Esophagus squamous epithelium (tissue), 5 donors: ENCODE data around the gene NMT1. TPM values are rescaled to one million over a fixed set of nuclear protein-coding genes. Genes with fewer than 3 reads are reported as not detected.

Experiments used
- DNase-seq: peaks from one replicate; lab custom pipeline; 2025; lab: John Stamatoyannopoulos, UW
- H3K27ac ChIP-seq, 4 donors: fragments of 200-600 bp; sonication (generic); one replicate each; pipeline ENCODE4 v1.5.1; 2016 to 2019; ENCODE audit warnings: mild to moderate bottlenecking in 1 of 4
- H3K27me3 ChIP-seq, 4 donors: fragments of 200-600 bp; sonication (generic); 1 replicate in 3 of 4; 2 replicates in 1 of 4; pipeline versions ENCODE4 v1.5.1 to v1.6.0; 2017 to 2021; ENCODE audit warnings: antibody characterized with exemption in 1 of 4
- H3K36me3 ChIP-seq, 3 donors: fragments of 200-600 bp; sonication (generic); one replicate each; pipeline ENCODE4 v1.5.1; 2016 to 2019
- H3K4me1 ChIP-seq, 3 donors: fragments of 200-600 bp; sonication (generic); one replicate each; pipeline ENCODE4 v1.5.1; 2017 to 2019
- H3K4me3 ChIP-seq, 4 donors: fragments of 200-600 bp; sonication (generic); 1 replicate in 3 of 4; 2 replicates in 1 of 4; pipeline ENCODE4 v1.5.1; 2016 to 2019; ENCODE audit warnings: mild to moderate bottlenecking in 2 of 4, moderate library complexity in 1 of 4
- H3K9me3 ChIP-seq, 3 donors: fragments of 200-600 bp; sonication (generic); one replicate each; pipeline ENCODE4 v1.5.1; 2016 to 2019
- POLR2A ChIP-seq, 4 donors: fragments of 450-650 bp; IDR thresholded peaks; one replicate each; pipeline ENCODE4 v1.6.1; 2017; ENCODE audit warnings: antibody characterized with exemption in 4 of 4, mild to moderate bottlenecking in 4 of 4, moderate library complexity in 3 of 4
- WGBS, 2 donors: methylation state at CpG; one replicate each; pipeline ENCODE4 v1.1.5; 2018; 5-methylcytosine and 5-hydroxymethylcytosine counted together
- intact Hi-C: fragments of 100-400 bp; cut with DNase I; formaldehyde crosslinking; loops from one replicate; pipeline ENCODE4 v1.15.0; 2022
- total RNA-seq, 4 donors: library from RNA; depleted of rRNA; stranded (reverse); fragments of >200 nt; gene quantifications; one replicate each; pipeline ENCODE4 v1.1.0, GENCODE V29; 2016
- TF ChIP-seq, protein P1 (sequence below), 6 experiments: fragments of 450-650 bp in 4 of 6; fragments of 200-600 bp in 2 of 6; sonication (generic) in 2 of 6; IDR thresholded peaks; one replicate each; pipeline ENCODE4 v1.5.1; 2016 to 2019; ENCODE audit warnings: antibody characterized with exemption in 6 of 6, mild to moderate bottlenecking in 4 of 6, moderate library complexity in 4 of 6
- donor health status: DM: yes; HTN: yes; CAD: no.

NMT1 gene
- total RNA-seq, 4 donors from 2014 or later, result 54.6 to 66.2 (median 57.8) TPM

DNA sequence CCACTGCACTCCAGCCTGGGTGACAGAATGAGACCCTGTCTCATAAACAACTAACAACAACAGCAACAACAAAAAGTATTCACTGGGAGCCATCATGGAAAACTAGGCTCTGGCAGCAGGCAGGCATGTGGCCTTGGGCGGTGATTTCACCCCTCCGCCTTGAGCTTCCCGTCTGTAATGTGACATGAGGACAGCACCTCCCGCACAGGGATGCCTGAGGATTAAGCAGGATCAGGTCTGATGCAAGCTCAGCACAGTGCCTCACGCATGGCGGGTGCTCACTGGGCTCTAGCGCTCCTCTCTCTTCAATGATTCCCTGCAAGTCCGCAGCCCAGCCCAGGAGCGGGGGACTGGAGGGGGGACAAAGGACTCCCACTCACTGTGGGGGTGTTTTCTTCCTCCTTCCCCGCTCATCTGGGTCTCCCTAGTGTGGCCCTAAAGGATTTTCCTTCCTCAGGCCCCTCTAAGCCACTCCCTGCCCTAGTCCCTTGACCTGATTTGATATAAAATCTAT, 68.4 kb downstream of the NMT1 start:
- Histone ChIP-seq H3K36me3 (no peaks in the 10 kb centered on the region), H3K27ac (peak overlapping the region; percentile 85 to 99 (median 94)), H3K4me1 (peaks cover 38 to 75% (median 48%) of the 10 kb centered on the region in 3 donors), H3K4me3 (peak overlapping the region in 1 of 4 donors; percentile 12), H3K9me3 (no peaks in the 10 kb centered on the region), H3K27me3 (no peaks in the 10 kb centered on the region)
- DNase-seq, result no peak
- intact Hi-C loops, result no loop called here
- WGBS, 2 donors, result 86% methylated on average over 4 of the region's 10 CpGs; no CpG with 5 or more reads in 1 of the 2 donors
- TF ChIP-seq, protein P1, sequence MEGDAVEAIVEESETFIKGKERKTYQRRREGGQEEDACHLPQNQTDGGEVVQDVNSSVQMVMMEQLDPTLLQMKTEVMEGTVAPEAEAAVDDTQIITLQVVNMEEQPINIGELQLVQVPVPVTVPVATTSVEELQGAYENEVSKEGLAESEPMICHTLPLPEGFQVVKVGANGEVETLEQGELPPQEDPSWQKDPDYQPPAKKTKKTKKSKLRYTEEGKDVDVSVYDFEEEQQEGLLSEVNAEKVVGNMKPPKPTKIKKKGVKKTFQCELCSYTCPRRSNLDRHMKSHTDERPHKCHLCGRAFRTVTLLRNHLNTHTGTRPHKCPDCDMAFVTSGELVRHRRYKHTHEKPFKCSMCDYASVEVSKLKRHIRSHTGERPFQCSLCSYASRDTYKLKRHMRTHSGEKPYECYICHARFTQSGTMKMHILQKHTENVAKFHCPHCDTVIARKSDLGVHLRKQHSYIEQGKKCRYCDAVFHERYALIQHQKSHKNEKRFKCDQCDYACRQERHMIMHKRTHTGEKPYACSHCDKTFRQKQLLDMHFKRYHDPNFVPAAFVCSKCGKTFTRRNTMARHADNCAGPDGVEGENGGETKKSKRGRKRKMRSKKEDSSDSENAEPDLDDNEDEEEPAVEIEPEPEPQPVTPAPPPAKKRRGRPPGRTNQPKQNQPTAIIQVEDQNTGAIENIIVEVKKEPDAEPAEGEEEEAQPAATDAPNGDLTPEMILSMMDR (IDR thresholded peaks at IDR 0.05), result no peak
- no peak for TF ChIP-seq POLR2A (IDR thresholded peaks at IDR 0.05)

DNA sequence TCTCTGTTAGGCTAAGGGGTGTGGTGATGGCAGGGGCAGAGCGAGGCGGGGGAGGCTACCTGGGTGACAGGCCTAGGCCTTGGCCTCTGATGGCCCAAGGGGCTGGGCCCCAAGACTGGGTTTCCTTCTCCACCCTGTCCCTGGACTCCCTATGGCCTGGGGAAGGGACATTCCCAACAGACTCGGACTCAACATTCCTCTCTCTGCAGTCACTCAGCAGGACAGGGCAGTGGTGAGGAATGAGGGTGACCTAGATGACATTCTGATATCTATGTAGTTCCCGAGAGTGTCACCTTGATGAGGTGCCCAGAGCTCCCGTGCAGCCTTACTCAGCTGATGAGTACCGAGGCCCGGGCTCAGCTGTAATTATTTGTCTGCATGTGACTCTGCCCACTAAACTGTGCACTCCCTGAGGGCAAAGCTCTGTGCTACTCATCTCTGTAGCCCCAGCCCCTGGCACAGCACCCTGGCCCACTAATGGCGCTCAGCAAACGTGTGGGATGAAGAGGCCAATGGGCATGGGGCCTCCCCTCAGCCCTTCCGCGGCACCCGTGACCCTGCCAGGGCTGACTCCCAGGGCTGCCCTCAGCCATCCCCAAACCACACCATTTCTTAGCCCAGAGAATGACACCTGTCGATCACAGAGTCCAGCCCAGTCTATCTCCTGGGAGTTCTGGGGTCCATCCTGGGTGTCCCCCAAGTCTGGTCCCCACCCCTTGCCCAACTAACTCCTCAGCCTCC, 69.0 kb downstream of the NMT1 start:
- WGBS, 2 donors, result 46 to 57% methylated on average over 10 of the region's 13 CpGs
- peak overlapping the region in 2 of 4 donors; percentile 12 to 78 for H3K4me3 ChIP-seq

GRCh38 chr17:45130681-45131615, 69.8 kb downstream of the NMT1 start:
- intact Hi-C loops, result loop anchor here (5.0 kb wide), 1 partner anchor 354 kb away; no protein-coding TSS in a partner anchor
- peak overlapping the region; percentile 92 to 99 (median 98) for H3K27ac ChIP-seq

More for the DNA sequence above, 69.0 kb downstream of the NMT1 start:
- TF ChIP-seq POLR2A (IDR thresholded peaks at IDR 0.05), result no peak
- TF ChIP-seq, protein P1 (IDR thresholded peaks at IDR 0.05), result no peak
- Histone ChIP-seq H3K4me1 (peaks cover 37 to 72% (median 44%) of the 10 kb centered on the region in 3 donors), H3K27me3 (no peaks in the 10 kb centered on the region), H3K36me3 (no peaks in the 10 kb centered on the region), H3K9me3 (no peaks in the 10 kb centered on the region), H3K27ac (peak overlapping the region; percentile 85 to 99 (median 94))
- DNase-seq, result no peak
- intact Hi-C loops, result loop anchor here (5.0 kb wide), 1 partner anchor 353 kb away; no protein-coding TSS in a partner anchor

DNA sequence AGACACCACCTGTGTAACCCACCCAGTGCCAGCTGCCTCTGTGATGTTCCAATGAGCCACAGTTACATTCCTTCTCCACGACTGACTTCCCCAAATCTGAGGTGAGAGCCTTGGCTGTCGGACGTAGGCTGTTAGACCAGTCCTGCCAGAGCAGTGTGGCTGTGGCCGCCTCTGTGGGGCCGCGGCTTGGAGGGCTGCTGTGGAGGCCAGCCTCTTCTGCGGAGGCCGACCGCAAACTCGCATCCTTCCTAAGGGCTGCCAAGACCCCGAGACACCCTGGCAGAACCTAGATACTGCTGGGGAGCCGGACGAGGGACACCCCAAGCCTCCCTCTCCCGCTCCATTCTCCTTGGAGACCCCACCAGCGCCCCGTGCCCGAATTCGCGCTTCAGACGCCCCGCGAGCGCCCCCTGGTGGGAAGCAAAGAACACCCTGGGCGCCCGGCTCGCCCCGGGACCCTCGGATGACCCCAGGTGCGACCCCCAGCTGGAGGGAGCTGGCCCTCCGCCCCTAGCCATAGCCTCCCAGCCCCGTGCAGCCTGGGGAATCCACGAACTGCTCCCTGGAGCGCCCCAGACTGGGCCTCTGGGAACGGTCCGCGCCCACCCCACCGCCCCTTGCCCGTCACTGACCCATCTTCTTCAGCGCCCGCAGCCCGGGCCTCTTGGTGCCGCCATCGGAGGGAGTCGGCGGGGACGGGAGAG, 70.7 kb downstream of the NMT1 start:
- TF ChIP-seq, protein P1 (IDR thresholded peaks at IDR 0.05), result peak; percentile 75 to 93 (median 84)
- no peak for TF ChIP-seq POLR2A (IDR thresholded peaks at IDR 0.05)
- Histone ChIP-seq H3K4me3 (peak overlapping the region; percentile 78 to 98 (median 90)), H3K36me3 (no peaks in the 10 kb centered on the region), H3K9me3 (no peaks in the 10 kb centered on the region), H3K4me1 (peaks cover 42 to 81% (median 53%) of the 10 kb centered on the region in 3 donors), H3K27me3 (no peaks in the 10 kb centered on the region), H3K27ac (peak overlapping the region; percentile 92 to 99 (median 98))
- 12% methylated on average over 3 of the region's 46 CpGs; no CpG with 5 or more reads in 1 of the 2 donors for WGBS, 2 donors
- no peak for DNase-seq
- intact Hi-C loops, result loop anchor here (5.0 kb wide), 1 partner anchor 354 kb away; no protein-coding TSS in a partner anchor

More at GRCh38 chr17:45130681-45131615, 69.8 kb downstream of the NMT1 start:
- Histone ChIP-seq H3K9me3 (no peaks in the 10 kb centered on the region), H3K36me3 (no peaks in the 10 kb centered on the region), H3K4me3 (peak overlapping the region; percentile 78 to 98 (median 90)), H3K27me3 (no peaks in the 10 kb centered on the region), H3K4me1 (peaks cover 34 to 76% (median 45%) of the 10 kb centered on the region in 3 donors)
- DNase-seq, result no peak
- WGBS, 2 donors, result 64 to 66% methylated on average over 13 to 14 of the region's 17 CpGs
- TF ChIP-seq, protein P1 (IDR thresholded peaks at IDR 0.05), result no peak
- TF ChIP-seq POLR2A (IDR thresholded peaks at IDR 0.05), result no peak
